ENCODE results near the gene B9D2.

GRCh38 chr19:41307954-41308449 lies 55.9 kb downstream of the B9D2 start:
- TF ChIP-seq CREB5 (CRISPR knock-in tag; IDR thresholded peaks at IDR 0.05; ENCODE audit: low read depth) (no peak), ZC3H10 (CRISPR knock-in tag; IDR thresholded peaks at IDR 0.05) (no peak), ZFP3 (CRISPR knock-in tag; IDR thresholded peaks at IDR 0.05) (no peak), ZNF8 (CRISPR knock-in tag; IDR thresholded peaks at IDR 0.05) (no peak), ARNTL (CRISPR knock-in tag; IDR thresholded peaks at IDR 0.05; ENCODE audit: borderline replicate concordance, low read depth) (no peak), ZNF565 (CRISPR knock-in tag; conservative IDR thresholded peaks at IDR 0.05; ENCODE audit: low read depth) (no peak), CSDC2 (CRISPR knock-in tag; IDR thresholded peaks at IDR 0.05) (no peak), PPARA (CRISPR knock-in tag; IDR thresholded peaks at IDR 0.05; ENCODE audit: borderline replicate concordance) (no peak)
- TF ChIP-seq, protein P1, sequence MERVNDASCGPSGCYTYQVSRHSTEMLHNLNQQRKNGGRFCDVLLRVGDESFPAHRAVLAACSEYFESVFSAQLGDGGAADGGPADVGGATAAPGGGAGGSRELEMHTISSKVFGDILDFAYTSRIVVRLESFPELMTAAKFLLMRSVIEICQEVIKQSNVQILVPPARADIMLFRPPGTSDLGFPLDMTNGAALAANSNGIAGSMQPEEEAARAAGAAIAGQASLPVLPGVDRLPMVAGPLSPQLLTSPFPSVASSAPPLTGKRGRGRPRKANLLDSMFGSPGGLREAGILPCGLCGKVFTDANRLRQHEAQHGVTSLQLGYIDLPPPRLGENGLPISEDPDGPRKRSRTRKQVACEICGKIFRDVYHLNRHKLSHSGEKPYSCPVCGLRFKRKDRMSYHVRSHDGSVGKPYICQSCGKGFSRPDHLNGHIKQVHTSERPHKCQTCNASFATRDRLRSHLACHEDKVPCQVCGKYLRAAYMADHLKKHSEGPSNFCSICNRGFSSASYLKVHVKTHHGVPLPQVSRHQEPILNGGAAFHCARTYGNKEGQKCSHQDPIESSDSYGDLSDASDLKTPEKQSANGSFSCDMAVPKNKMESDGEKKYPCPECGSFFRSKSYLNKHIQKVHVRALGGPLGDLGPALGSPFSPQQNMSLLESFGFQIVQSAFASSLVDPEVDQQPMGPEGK (CRISPR knock-in tag; IDR thresholded peaks at IDR 0.05; ENCODE audit: borderline replicate concordance) = no peak
- TF ChIP-seq, protein P2, sequence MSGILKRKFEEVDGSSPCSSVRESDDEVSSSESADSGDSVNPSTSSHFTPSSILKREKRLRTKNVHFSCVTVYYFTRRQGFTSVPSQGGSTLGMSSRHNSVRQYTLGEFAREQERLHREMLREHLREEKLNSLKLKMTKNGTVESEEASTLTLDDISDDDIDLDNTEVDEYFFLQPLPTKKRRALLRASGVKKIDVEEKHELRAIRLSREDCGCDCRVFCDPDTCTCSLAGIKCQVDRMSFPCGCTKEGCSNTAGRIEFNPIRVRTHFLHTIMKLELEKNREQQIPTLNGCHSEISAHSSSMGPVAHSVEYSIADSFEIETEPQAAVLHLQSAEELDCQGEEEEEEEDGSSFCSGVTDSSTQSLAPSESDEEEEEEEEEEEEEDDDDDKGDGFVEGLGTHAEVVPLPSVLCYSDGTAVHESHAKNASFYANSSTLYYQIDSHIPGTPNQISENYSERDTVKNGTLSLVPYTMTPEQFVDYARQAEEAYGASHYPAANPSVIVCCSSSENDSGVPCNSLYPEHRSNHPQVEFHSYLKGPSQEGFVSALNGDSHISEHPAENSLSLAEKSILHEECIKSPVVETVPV (CRISPR knock-in tag; IDR thresholded peaks at IDR 0.05) = no peak

All from SK-N-SH treated with all-trans-retinoic acid at 6 μM for 48 hours (cell line).